Measurements from ENCODE around the gene MAB21L3.

MAB21L3 gene

GRCh38 chr1:116127123-116127847 is 16.1 kb downstream of the MAB21L3 start:
- no peak for DNase-seq (ENCODE audit: low spot score)
- no peak for TF ChIP-seq CTCF (IDR thresholded peaks at IDR 0.05)
- Histone ChIP-seq H3K27ac (no peak overlapping the region), H3K4me3 (no peak overlapping the region)

GRCh38 chr1:116127848-116128540 is 16.8 kb downstream of the MAB21L3 start:
- Histone ChIP-seq H3K4me3 (no peak overlapping the region), H3K27ac (no peak overlapping the region)
- TF ChIP-seq CTCF (IDR thresholded peaks at IDR 0.05) = no peak
- DNase-seq (ENCODE audit: low spot score) = no peak

- Histone ChIP-seq H3K4me3 (no peak overlapping the region), H3K27ac (no peak overlapping the region)
- TF ChIP-seq CTCF (IDR thresholded peaks at IDR 0.05) = no peak
- no peak for DNase-seq (ENCODE audit: low spot score)
Observed at GRCh38 chr1:116128664-116129063, 17.5 kb downstream of the MAB21L3 start.

GRCh38 chr1:116129537-116129936 is 18.3 kb downstream of the MAB21L3 start:
- no peak overlapping the region for H3K4me3 ChIP-seq
- DNase-seq (ENCODE audit: low spot score) = no peak
- TF ChIP-seq CTCF (IDR thresholded peaks at IDR 0.05) = no peak
- H3K27ac ChIP-seq = no peak overlapping the region

- TF ChIP-seq CTCF (IDR thresholded peaks at IDR 0.05) = no peak
- Histone ChIP-seq H3K4me3 (no peak overlapping the region), H3K27ac (no peak overlapping the region)
- no peak for DNase-seq (ENCODE audit: low spot score)
Observed at GRCh38 chr1:116130356-116130755, 19.2 kb downstream of the MAB21L3 start.

- Histone ChIP-seq H3K4me3 (no peak overlapping the region), H3K27ac (no peak overlapping the region)
- TF ChIP-seq CTCF (IDR thresholded peaks at IDR 0.05) = no peak
- DNase-seq (ENCODE audit: low spot score) = no peak
Observed at GRCh38 chr1:116131170-116131569, 20.0 kb downstream of the MAB21L3 start.
